Osteoblast (primary cell): ENCODE data around the gene DNAJB5. TPM values are rescaled to one million over a fixed set of nuclear protein-coding genes. Genes with fewer than 3 reads are reported as not detected.

Source experiments
- DNase-seq: peaks from one replicate; pipeline ENCODE4 v3.0.0; 2011; ENCODE audit warnings: low spot score, mixed read lengths; ENCODE audit not compliant: insufficient read length; ENCODE audit errors: missing footprints
- H2AFZ ChIP-seq: 2 replicates; pipeline ENCODE4 v1.6.0; 2011; ENCODE audit warnings: mild to moderate bottlenecking, low read length
- H3K27ac ChIP-seq: 2 replicates; pipeline ENCODE4 v1.5.1; 2011; ENCODE audit warnings: mild to moderate bottlenecking, low read depth, low read length, moderate library complexity
- H3K27me3 ChIP-seq: 2 replicates; pipeline ENCODE4 v1.6.0; 2012; ENCODE audit warnings: mild to moderate bottlenecking, control low read depth, inconsistent platforms, low read length, moderate library complexity; ENCODE audit not compliant: insufficient read depth
- H3K36me3 ChIP-seq: 2 replicates; pipeline ENCODE4 v1.5.1; 2011; ENCODE audit warnings: mild to moderate bottlenecking, low read length, control low read depth, moderate library complexity; ENCODE audit not compliant: insufficient read depth
- H3K4me1 ChIP-seq: 2 replicates; pipeline ENCODE4 v1.5.1; 2011; ENCODE audit warnings: mild to moderate bottlenecking, low read length, control low read depth, moderate library complexity; ENCODE audit not compliant: insufficient read depth
- H3K4me2 ChIP-seq: 2 replicates; pipeline ENCODE4 v1.6.0; 2011; ENCODE audit warnings: mild to moderate bottlenecking, low read length; ENCODE audit not compliant: insufficient read depth
- H3K4me3 ChIP-seq: fragments of 200-600 bp; sonication (generic); 3 replicates; pipeline ENCODE4 v1.5.1; 2012; ENCODE audit warnings: mild to moderate bottlenecking, low read length, inconsistent platforms; ENCODE audit not compliant: insufficient read depth
- H3K79me2 ChIP-seq: 2 replicates; pipeline ENCODE4 v1.6.0; 2012; ENCODE audit warnings: mild to moderate bottlenecking, low read length, control low read depth, inconsistent platforms; ENCODE audit not compliant: insufficient read depth
- H3K9me3 ChIP-seq: 2 replicates; pipeline ENCODE4 v1.5.1; 2011; ENCODE audit warnings: low read depth, low read length, control low read depth
- H4K20me1 ChIP-seq: 2 replicates; pipeline ENCODE4 v1.6.0; 2012; ENCODE audit warnings: mild to moderate bottlenecking, low read length, control low read depth; ENCODE audit not compliant: insufficient read depth
- total RNA-seq: library from RNA; depleted of rRNA; stranded (reverse); fragments of >200 nt; gene quantifications from 2 replicates; pipeline ENCODE4 v1.2.3, GENCODE V29; 2012
- TF ChIP-seq, protein P1 (sequence below): IDR thresholded peaks from 2 replicates; pipeline ENCODE4 v1.5.1; 2011; ENCODE audit warnings: mild to moderate bottlenecking, low read depth, low read length, moderate library complexity; ENCODE audit errors: extremely low read depth

DNAJB5 gene
- total RNA-seq, 1 donor: 12.7 TPM

- Histone ChIP-seq H3K4me3 (no peak overlapping the region), H3K4me2 (no peak overlapping the region), H3K36me3 (peaks cover 29% of the 10 kb centered on the region), H4K20me1 (no peaks in the 10 kb centered on the region), H3K4me1 (peaks cover 56% of the 10 kb centered on the region), H3K9me3 (no peaks in the 10 kb centered on the region), H3K79me2 (no peaks in the 10 kb centered on the region), H3K27me3 (no peaks in the 10 kb centered on the region), H3K27ac (peak overlapping the region; percentile 80), H2AFZ (no peak overlapping the region)
- TF ChIP-seq, protein P1, sequence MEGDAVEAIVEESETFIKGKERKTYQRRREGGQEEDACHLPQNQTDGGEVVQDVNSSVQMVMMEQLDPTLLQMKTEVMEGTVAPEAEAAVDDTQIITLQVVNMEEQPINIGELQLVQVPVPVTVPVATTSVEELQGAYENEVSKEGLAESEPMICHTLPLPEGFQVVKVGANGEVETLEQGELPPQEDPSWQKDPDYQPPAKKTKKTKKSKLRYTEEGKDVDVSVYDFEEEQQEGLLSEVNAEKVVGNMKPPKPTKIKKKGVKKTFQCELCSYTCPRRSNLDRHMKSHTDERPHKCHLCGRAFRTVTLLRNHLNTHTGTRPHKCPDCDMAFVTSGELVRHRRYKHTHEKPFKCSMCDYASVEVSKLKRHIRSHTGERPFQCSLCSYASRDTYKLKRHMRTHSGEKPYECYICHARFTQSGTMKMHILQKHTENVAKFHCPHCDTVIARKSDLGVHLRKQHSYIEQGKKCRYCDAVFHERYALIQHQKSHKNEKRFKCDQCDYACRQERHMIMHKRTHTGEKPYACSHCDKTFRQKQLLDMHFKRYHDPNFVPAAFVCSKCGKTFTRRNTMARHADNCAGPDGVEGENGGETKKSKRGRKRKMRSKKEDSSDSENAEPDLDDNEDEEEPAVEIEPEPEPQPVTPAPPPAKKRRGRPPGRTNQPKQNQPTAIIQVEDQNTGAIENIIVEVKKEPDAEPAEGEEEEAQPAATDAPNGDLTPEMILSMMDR: no peak
- DNase-seq: no peak
Measured at GRCh38 chr9:34996181-34996904, 6.8 kb downstream of the DNAJB5 start.

DNA sequence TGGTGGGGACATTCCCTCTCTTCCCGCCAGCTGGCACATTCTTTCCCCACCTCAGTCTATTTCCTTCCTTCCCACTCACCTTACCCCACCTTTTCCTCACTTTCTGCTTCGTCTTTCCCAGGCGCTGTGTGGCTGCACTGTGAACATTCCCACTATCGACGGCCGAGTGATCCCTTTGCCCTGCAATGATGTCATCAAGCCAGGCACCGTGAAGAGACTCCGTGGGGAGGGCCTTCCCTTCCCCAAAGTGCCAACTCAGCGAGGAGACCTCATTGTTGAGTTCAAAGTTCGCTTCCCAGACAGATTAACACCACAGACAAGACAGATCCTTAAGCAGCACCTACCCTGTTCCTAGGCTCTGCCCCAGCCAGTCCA is 7.3 kb downstream of the DNAJB5 start:
- Histone ChIP-seq H2AFZ (no peak overlapping the region), H3K9me3 (no peaks in the 10 kb centered on the region), H3K4me3 (no peak overlapping the region), H3K36me3 (peaks cover 29% of the 10 kb centered on the region), H3K79me2 (no peaks in the 10 kb centered on the region), H3K4me1 (peaks cover 57% of the 10 kb centered on the region), H3K27me3 (no peaks in the 10 kb centered on the region), H3K27ac (peak overlapping the region; percentile 80), H3K4me2 (no peak overlapping the region), H4K20me1 (no peaks in the 10 kb centered on the region)
- TF ChIP-seq, protein P1: no peak
- DNase-seq: no peak

DNA sequence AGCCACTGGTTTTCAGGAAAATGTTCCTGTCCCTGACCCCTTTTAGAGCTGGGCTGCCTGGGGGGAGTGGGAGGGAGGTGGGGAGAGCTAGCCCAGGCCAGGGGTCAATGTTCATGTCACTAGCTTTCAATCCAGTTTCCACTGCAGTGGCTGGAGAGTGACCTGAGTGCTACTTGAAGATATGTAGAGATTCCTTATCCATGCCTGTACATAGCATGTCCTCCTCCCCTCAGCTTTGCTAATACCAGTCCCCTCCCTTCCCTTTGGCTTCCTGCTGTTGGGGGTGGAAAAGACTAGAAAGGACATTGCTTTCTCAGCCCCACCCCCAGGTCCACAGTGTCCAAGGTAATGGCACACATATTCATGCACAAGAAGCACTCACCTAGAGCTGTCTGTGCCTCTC is 7.8 kb downstream of the DNAJB5 start:
- no peak overlapping the region for H2AFZ ChIP-seq
- DNase-seq: no peak
- H3K79me2 ChIP-seq: no peaks in the 10 kb centered on the region
- no peak overlapping the region for H3K27ac ChIP-seq
- no peak overlapping the region for H3K4me2 ChIP-seq
- H3K9me3 ChIP-seq: no peaks in the 10 kb centered on the region
- peaks cover 52% of the 10 kb centered on the region for H3K4me1 ChIP-seq
- H3K27me3 ChIP-seq: no peaks in the 10 kb centered on the region
- TF ChIP-seq, protein P1: no peak
- no peaks in the 10 kb centered on the region for H4K20me1 ChIP-seq
- peaks cover 29% of the 10 kb centered on the region for H3K36me3 ChIP-seq
- no peak overlapping the region for H3K4me3 ChIP-seq

DNA sequence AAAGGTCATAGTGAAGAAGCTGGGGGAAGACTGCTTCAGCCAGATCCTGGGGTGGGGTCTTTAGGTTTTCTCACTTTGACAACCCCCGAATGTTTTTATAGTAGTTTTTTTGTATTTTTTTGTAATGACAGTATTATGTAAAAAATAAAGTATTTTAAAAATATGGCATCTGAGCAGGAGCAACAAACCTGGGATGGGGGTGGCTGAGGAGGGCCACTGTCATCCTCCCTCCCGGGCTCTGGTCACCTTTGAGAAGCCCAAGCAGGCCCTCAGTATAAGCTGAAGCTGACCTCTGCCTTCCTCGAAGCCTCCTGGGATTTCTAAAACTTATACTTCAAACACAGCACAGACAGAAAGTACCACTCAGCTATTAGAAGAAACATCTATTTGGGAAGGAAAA is 8.7 kb downstream of the DNAJB5 start:
- TF ChIP-seq, protein P1: no peak
- Histone ChIP-seq H3K36me3 (peaks cover 29% of the 10 kb centered on the region), H4K20me1 (no peaks in the 10 kb centered on the region)

More for the DNA sequence above, 8.7 kb downstream of the DNAJB5 start:
- Histone ChIP-seq H3K27me3 (no peaks in the 10 kb centered on the region), H3K4me2 (no peak overlapping the region), H3K4me3 (no peak overlapping the region), H3K4me1 (peaks cover 43% of the 10 kb centered on the region), H2AFZ (no peak overlapping the region), H3K27ac (no peak overlapping the region), H3K9me3 (no peaks in the 10 kb centered on the region), H3K79me2 (no peaks in the 10 kb centered on the region)
- DNase-seq: no peak
